A549 (cell line): ENCODE data around the gene GH2. TPM values are rescaled to one million over a fixed set of nuclear protein-coding genes. Genes with fewer than 3 reads are reported as not detected.

Experiments
- ATAC-seq, 2 experiments: fragments of 200-7000 bp in 1 of 2; fragments of >200 bp in 1 of 2; cut with Nextera tagmentation in 1 of 2; cut with Tn5 transposase in 1 of 2; 3 replicates each; pipeline versions ENCODE4 v1.8.0 to v1.9.1; 2018 to 2020; ENCODE audit warnings: mild to moderate bottlenecking in 1 of 2, moderate library complexity in 1 of 2
- CTCF ChIA-PET: fragments of 300-600 bp; sonication (Branson Sonifier 250); formaldehyde crosslinking; extraction: SDS; loops from one replicate; lab custom pipeline; 2021; ENCODE audit warnings: antibody characterized with exemption, inconsistent platforms; lab: Yijun Ruan, JAX
- POLR2A ChIA-PET: fragments of 350-600 bp; formaldehyde crosslinking; extraction: SDS; loops from one replicate; lab custom pipeline; 2021; ENCODE audit warnings: antibody characterized with exemption, inconsistent platforms; lab: Yijun Ruan, JAX
- DNase-seq, 2 experiments: peaks; one replicate each; pipeline versions ENCODE4 v3.0.0 to v3.0.0-alpha.2; 2011 to 2016; ENCODE audit warnings: low read depth in 1 of 2, low spot score in 1 of 2
- FAIRE-seq: peaks from 2 replicates; lab custom pipeline; 2011; peaks lifted over from hg19 to GRCh38; lab: Jason Lieb, UNC
- H3K27ac ChIP-seq, 2 experiments: fragments of >200 bp; sonication (Bioruptor Twin); formaldehyde crosslinking; 3 replicates each; pipeline ENCODE4 v1.5.1; 2016 to 2017
- H3K4me1 ChIP-seq: fragments of >200 bp; sonication (Bioruptor Twin); formaldehyde crosslinking; 3 replicates; pipeline ENCODE4 v1.6.1; 2016
- H3K4me2 ChIP-seq: fragments of >200 bp; sonication (Bioruptor Twin); formaldehyde crosslinking; 3 replicates; pipeline ENCODE4 v1.6.1; 2016
- H3K4me3 ChIP-seq: fragments of >200 bp; sonication (Bioruptor Twin); formaldehyde crosslinking; 3 replicates; pipeline ENCODE4 v1.5.1; 2016
- H3K9me3 ChIP-seq: fragments of >200 bp; sonication (Bioruptor Twin); formaldehyde crosslinking; 3 replicates; pipeline ENCODE4 v1.6.1; 2016
- CBX2 ChIP-seq: fragments of 200-600 bp; sonication (generic); IDR thresholded peaks from 2 replicates; pipeline ENCODE4 v1.6.1; 2016; ENCODE audit warnings: low read depth, mild to moderate bottlenecking, borderline replicate concordance
- CEBPB ChIP-seq, 2 experiments: fragments of >200 bp in 1 of 2; sonication (Bioruptor Twin) in 1 of 2; formaldehyde crosslinking in 1 of 2; IDR thresholded peaks; 2 replicates each; pipeline ENCODE4 v1.6.1; 2012 to 2016
- CHD2 ChIP-seq: fragments of 150-350 bp; IDR thresholded peaks from 2 replicates; pipeline ENCODE4 v1.6.1; 2014; ENCODE audit warnings: low read length; ENCODE audit not compliant: partially characterized antibody
- ELK1 ChIP-seq: fragments of 150-350 bp; IDR thresholded peaks from 2 replicates; pipeline ENCODE4 v1.6.1; 2014; ENCODE audit warnings: low read depth, mild to moderate bottlenecking, low read length
- ESRRA ChIP-seq: fragments of 150-350 bp; IDR thresholded peaks from 2 replicates; pipeline ENCODE4 v1.6.1; 2014; ENCODE audit warnings: mild to moderate bottlenecking, low read length, borderline replicate concordance
- FOSB ChIP-seq: fragments of 250-450 bp; sonication (Bioruptor Pico); IDR thresholded peaks from 2 replicates; pipeline ENCODE4 v1.5.0; 2020; ENCODE audit warnings: mild to moderate bottlenecking, moderate library complexity
- FOXS1 ChIP-seq: fragments of 250-450 bp; sonication (Bioruptor Pico); IDR thresholded peaks from 2 replicates; pipeline ENCODE4 v1.5.0; 2020; ENCODE audit warnings: mild to moderate bottlenecking, moderate library complexity
- GATA3 ChIP-seq: IDR thresholded peaks from 2 replicates; pipeline ENCODE4 v1.6.1; 2012; ENCODE audit warnings: borderline replicate concordance
- HDAC2 ChIP-seq: fragments of 200-600 bp; sonication (generic); IDR thresholded peaks from 2 replicates; pipeline ENCODE4 v1.6.1; 2016
- HEYL ChIP-seq: fragments of 250-450 bp; sonication (Bioruptor Pico); IDR thresholded peaks from 2 replicates; pipeline ENCODE4 v1.8.0; 2021; ENCODE audit warnings: mild to moderate bottlenecking, moderate library complexity
- HMGXB4 ChIP-seq: fragments of 250-450 bp; sonication (Bioruptor Pico); IDR thresholded peaks from 2 replicates; pipeline ENCODE4 v1.5.0; 2021; ENCODE audit warnings: mild to moderate bottlenecking, moderate library complexity, borderline replicate concordance
- HOXA7 ChIP-seq: fragments of 250-450 bp; sonication (Bioruptor Pico); IDR thresholded peaks from 2 replicates; pipeline ENCODE4 v1.5.0; 2020; ENCODE audit warnings: mild to moderate bottlenecking, moderate library complexity
- HOXB13 ChIP-seq: fragments of 250-450 bp; sonication (Bioruptor Pico); IDR thresholded peaks from 2 replicates; pipeline ENCODE4 v1.5.0; 2020; ENCODE audit warnings: low read depth, mild to moderate bottlenecking, moderate library complexity
- JUN ChIP-seq, 2 experiments: fragments of >200 bp; sonication (Bioruptor Twin); formaldehyde crosslinking; IDR thresholded peaks; 2 replicates in 1 of 2; 3 replicates in 1 of 2; pipeline ENCODE4 v1.6.1; 2016 to 2017
- KDM1A ChIP-seq: fragments of 200-600 bp; sonication (generic); IDR thresholded peaks from 2 replicates; pipeline ENCODE4 v1.6.1; 2016; ENCODE audit warnings: low read depth, mild to moderate bottlenecking
- KDM5A ChIP-seq: fragments of 200-600 bp; sonication (generic); IDR thresholded peaks from 2 replicates; pipeline ENCODE4 v1.6.1; 2016; ENCODE audit warnings: antibody characterized with exemption, mild to moderate bottlenecking
- MAX ChIP-seq: IDR thresholded peaks from 2 replicates; pipeline ENCODE4 v1.6.1; 2012
- NR3C1 ChIP-seq: fragments of >200 bp; sonication (Bioruptor Twin); formaldehyde crosslinking; IDR thresholded peaks from 3 replicates; pipeline ENCODE4 v1.6.1; 2017
- RARB ChIP-seq: fragments of 250-450 bp; sonication (Bioruptor Pico); IDR thresholded peaks from 2 replicates; pipeline ENCODE4 v1.8.0; 2021; ENCODE audit warnings: mild to moderate bottlenecking, moderate library complexity
- RFX5 ChIP-seq: fragments of 450-650 bp; IDR thresholded peaks from 2 replicates; pipeline ENCODE4 v1.7.1; 2014; ENCODE audit warnings: antibody characterized with exemption, mild to moderate bottlenecking, moderate library complexity
- SMC3 ChIP-seq: fragments of >200 bp; sonication (Bioruptor Twin); formaldehyde crosslinking; IDR thresholded peaks from 3 replicates; pipeline ENCODE4 v1.6.1; 2018; ENCODE audit warnings: inconsistent platforms
- SREBF2 ChIP-seq: fragments of 450-650 bp; IDR thresholded peaks from 2 replicates; pipeline ENCODE4 v1.6.1; 2014; ENCODE audit warnings: mild to moderate bottlenecking, moderate library complexity
- ZC3H11A ChIP-seq: fragments of 450-650 bp; IDR thresholded peaks from 2 replicates; pipeline ENCODE4 v1.6.1; 2014; ENCODE audit warnings: antibody characterized with exemption, mild to moderate bottlenecking
- WGBS: methylation state at CpG from one replicate; pipeline ENCODE4 v1.1.6; 2017; ENCODE audit errors: missing lambda C conversion rate; 5-methylcytosine and 5-hydroxymethylcytosine counted together
- polyA plus RNA-seq, 4 experiments: library from polyadenylated mRNA; depleted of rRNA in 3 of 4; stranded (reverse); fragments of >200 nt; fragmentation: RNase III in 1 of 4; extraction: RNeasy Plus Mini Kit Qiagen cat#74134 plus additional on column Dnase treatment in 1 of 4; gene quantifications; 2 replicates in 3 of 4; 3 replicates in 1 of 4; pipeline ENCODE4 v1.2.3, GENCODE V29; 2011 to 2017
- TF ChIP-seq, protein P1 (sequence below): fragments of >200 bp; sonication (Bioruptor Twin); formaldehyde crosslinking; IDR thresholded peaks from 3 replicates; pipeline ENCODE4 v1.6.1; 2016
- TF ChIP-seq, protein P2 (sequence below): fragments of >200 bp; sonication (Bioruptor Twin); formaldehyde crosslinking; IDR thresholded peaks from 3 replicates; pipeline ENCODE4 v1.5.1; 2016

The GH2 gene
- polyA plus RNA-seq, 2 of the 4 experiments (the other 2 are of a cell fraction), result not detected

- Histone ChIP-seq H3K9me3 (no peaks in the 10 kb centered on the region), H3K4me3 (no peak overlapping the region), H3K27ac (no peak overlapping the region), H3K4me1 (no peaks in the 10 kb centered on the region), H3K4me2 (no peak overlapping the region)
- no peak for TF ChIP-seq SREBF2
- no peak for TF ChIP-seq FOSB (CRISPR knock-in tag)
- TF ChIP-seq HMGXB4 (CRISPR knock-in tag), result no peak
- ATAC-seq (no peak), DNase-seq (no peak), FAIRE-seq (no peak)
- POLR2A ChIA-PET, result no interaction called here
- 76% methylated on average over 10 of the region's 10 CpGs for WGBS
- CTCF ChIA-PET, result interaction anchor here (0.5 to 9.0 kb wide), 13 partner anchors 9 to 1273 kb away, joined by 3 to 132 read pairs (median 7); partner anchors contain the start of genes CSHL1 and GH1
Observed at GRCh38 chr17:63928172-63928666, 46.5 kb upstream of the GH2 start.

DNA sequence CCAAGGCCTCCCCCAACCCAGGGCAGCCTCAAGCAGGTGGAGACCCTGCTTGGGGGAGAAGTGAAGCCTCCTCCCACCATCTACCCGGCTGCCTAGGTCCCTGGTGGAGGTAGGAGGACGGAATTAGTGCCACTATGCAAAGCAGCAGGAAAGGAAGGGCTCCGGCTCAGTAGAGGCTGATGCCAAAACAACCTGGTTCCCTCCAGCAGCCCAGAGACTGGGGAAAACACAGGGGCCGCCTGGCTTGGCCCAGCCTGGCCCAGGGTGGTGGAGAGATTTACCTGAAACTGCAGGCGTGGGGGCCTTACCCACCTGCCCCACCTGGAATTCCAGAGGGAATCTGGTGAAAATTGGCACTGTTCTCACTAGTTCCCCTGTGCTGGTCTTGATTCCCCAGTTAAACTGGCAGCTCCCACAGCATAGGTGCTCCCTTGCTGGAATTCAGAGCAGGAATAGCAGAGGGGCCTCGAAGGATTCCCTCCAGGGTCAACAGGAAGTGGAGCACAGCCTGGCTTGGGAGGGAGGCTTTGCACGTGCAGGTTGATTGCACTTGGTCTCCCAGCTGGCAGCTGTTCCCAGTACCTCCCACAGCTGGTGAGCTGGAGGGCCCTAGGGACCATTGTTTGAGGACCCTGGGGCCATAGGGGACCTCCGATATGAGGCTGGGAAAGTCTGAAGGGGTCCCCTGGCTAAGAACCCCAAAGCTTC lies 45.9 kb upstream of the GH2 start:
- ChIA-PET POLR2A (no interaction called here), CTCF (interaction anchor here (0.5 to 9.0 kb wide), 14 partner anchors 9 to 1272 kb away, joined by 3 to 132 read pairs (median 7); partner anchors contain the start of genes CSHL1 and GH1)
- 54% methylated on average over 8 of the region's 8 CpGs for WGBS
- H3K4me3 ChIP-seq, result no peak overlapping the region
- H3K4me1 ChIP-seq, result no peaks in the 10 kb centered on the region
- no peak overlapping the region for H3K4me2 ChIP-seq
- DNase-seq (no peak), ATAC-seq (no peak), FAIRE-seq (no peak)
- H3K27ac ChIP-seq, result no peak overlapping the region
- no peaks in the 10 kb centered on the region for H3K9me3 ChIP-seq
- TF ChIP-seq SREBF2 (no peak), KDM1A (no peak), HOXB13 (CRISPR knock-in tag) (no peak), ESRRA (no peak), HDAC2 (no peak), RARB (CRISPR knock-in tag) (no peak), CHD2 (no peak)

GRCh38 chr17:63926164-63926563 lies 44.4 kb upstream of the GH2 start:
- WGBS, result 64% methylated on average over 2 of the region's 2 CpGs
- CTCF ChIA-PET, result interaction anchor here (1.6 to 16.7 kb wide), 5 partner anchors 14 to 206 kb away, joined by 6 to 187 read pairs (median 12); partner anchors contain the start of gene ERN1
- TF ChIP-seq MAX (no peak), FOXS1 (CRISPR knock-in tag) (no peak), ELK1 (no peak), RFX5 (no peak), JUN (IDR thresholded peaks at IDR 0.05) (no peak), CBX2 (no peak), HMGXB4 (CRISPR knock-in tag) (no peak), GATA3 (no peak), HOXA7 (CRISPR knock-in tag) (no peak), NR3C1 (no peak), ZC3H11A (no peak), SMC3 (no peak), KDM1A (no peak), HEYL (CRISPR knock-in tag) (no peak), KDM5A (no peak), CEBPB (IDR thresholded peaks at IDR 0.05) (no peak)
- TF ChIP-seq, protein P1, sequence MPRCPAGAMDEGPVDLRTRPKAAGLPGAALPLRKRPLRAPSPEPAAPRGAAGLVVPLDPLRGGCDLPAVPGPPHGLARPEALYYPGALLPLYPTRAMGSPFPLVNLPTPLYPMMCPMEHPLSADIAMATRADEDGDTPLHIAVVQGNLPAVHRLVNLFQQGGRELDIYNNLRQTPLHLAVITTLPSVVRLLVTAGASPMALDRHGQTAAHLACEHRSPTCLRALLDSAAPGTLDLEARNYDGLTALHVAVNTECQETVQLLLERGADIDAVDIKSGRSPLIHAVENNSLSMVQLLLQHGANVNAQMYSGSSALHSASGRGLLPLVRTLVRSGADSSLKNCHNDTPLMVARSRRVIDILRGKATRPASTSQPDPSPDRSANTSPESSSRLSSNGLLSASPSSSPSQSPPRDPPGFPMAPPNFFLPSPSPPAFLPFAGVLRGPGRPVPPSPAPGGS, result no peak
- TF ChIP-seq, protein P2, sequence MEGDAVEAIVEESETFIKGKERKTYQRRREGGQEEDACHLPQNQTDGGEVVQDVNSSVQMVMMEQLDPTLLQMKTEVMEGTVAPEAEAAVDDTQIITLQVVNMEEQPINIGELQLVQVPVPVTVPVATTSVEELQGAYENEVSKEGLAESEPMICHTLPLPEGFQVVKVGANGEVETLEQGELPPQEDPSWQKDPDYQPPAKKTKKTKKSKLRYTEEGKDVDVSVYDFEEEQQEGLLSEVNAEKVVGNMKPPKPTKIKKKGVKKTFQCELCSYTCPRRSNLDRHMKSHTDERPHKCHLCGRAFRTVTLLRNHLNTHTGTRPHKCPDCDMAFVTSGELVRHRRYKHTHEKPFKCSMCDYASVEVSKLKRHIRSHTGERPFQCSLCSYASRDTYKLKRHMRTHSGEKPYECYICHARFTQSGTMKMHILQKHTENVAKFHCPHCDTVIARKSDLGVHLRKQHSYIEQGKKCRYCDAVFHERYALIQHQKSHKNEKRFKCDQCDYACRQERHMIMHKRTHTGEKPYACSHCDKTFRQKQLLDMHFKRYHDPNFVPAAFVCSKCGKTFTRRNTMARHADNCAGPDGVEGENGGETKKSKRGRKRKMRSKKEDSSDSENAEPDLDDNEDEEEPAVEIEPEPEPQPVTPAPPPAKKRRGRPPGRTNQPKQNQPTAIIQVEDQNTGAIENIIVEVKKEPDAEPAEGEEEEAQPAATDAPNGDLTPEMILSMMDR, result no peak
- Histone ChIP-seq H3K9me3 (no peaks in the 10 kb centered on the region), H3K4me3 (no peak overlapping the region), H3K4me2 (no peak overlapping the region), H3K27ac (no peak overlapping the region), H3K4me1 (no peaks in the 10 kb centered on the region)
- ATAC-seq (no peak), FAIRE-seq (no peak), DNase-seq (no peak)
- POLR2A ChIA-PET, result no interaction called here
